Measurements from ENCODE around the gene INSIG1. TPM values are rescaled to one million over a fixed set of nuclear protein-coding genes. Genes with fewer than 3 reads are reported as not detected.

The INSIG1 gene
- total RNA-seq, 4 donors from 2014 or later = 24.7 to 77.6 (median 64.6) TPM

GRCh38 chr7:155261031-155261985, 36.4 kb upstream of the INSIG1 start:
- no peak overlapping the region for H3K4me3 ChIP-seq
- TF ChIP-seq, protein P1, sequence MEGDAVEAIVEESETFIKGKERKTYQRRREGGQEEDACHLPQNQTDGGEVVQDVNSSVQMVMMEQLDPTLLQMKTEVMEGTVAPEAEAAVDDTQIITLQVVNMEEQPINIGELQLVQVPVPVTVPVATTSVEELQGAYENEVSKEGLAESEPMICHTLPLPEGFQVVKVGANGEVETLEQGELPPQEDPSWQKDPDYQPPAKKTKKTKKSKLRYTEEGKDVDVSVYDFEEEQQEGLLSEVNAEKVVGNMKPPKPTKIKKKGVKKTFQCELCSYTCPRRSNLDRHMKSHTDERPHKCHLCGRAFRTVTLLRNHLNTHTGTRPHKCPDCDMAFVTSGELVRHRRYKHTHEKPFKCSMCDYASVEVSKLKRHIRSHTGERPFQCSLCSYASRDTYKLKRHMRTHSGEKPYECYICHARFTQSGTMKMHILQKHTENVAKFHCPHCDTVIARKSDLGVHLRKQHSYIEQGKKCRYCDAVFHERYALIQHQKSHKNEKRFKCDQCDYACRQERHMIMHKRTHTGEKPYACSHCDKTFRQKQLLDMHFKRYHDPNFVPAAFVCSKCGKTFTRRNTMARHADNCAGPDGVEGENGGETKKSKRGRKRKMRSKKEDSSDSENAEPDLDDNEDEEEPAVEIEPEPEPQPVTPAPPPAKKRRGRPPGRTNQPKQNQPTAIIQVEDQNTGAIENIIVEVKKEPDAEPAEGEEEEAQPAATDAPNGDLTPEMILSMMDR (IDR thresholded peaks at IDR 0.05) = no peak
- TF ChIP-seq POLR2A (IDR thresholded peaks at IDR 0.05) = no peak
- H3K36me3 ChIP-seq = no peaks in the 10 kb centered on the region
- H3K27me3 ChIP-seq = peaks cover 0 to 81% (median 0%) of the 10 kb centered on the region in 4 donors
- H3K9me3 ChIP-seq = no peaks in the 10 kb centered on the region
- H3K27ac ChIP-seq = no peak overlapping the region
- WGBS, 2 donors = 81 to 84% methylated on average over 15 of the region's 21 CpGs
- no peak for DNase-seq
- peaks cover 8 to 23% (median 9%) of the 10 kb centered on the region in 3 donors for H3K4me1 ChIP-seq
- intact Hi-C loops (cut with DNase I) = no loop called here

GRCh38 chr7:155262031-155262430, 35.6 kb upstream of the INSIG1 start:
- intact Hi-C loops (cut with DNase I) = no loop called here
- Histone ChIP-seq H3K27ac (no peak overlapping the region), H3K27me3 (peaks cover 0 to 81% (median 0%) of the 10 kb centered on the region in 4 donors), H3K36me3 (no peaks in the 10 kb centered on the region), H3K4me1 (peaks cover 8 to 16% (median 9%) of the 10 kb centered on the region in 3 donors), H3K4me3 (no peak overlapping the region), H3K9me3 (no peaks in the 10 kb centered on the region)
- DNase-seq = no peak
- TF ChIP-seq, protein P1 (IDR thresholded peaks at IDR 0.05) = no peak
- no peak for TF ChIP-seq POLR2A (IDR thresholded peaks at IDR 0.05)
- WGBS, 2 donors = 80 to 85% methylated on average over 12 of the region's 12 CpGs

DNA sequence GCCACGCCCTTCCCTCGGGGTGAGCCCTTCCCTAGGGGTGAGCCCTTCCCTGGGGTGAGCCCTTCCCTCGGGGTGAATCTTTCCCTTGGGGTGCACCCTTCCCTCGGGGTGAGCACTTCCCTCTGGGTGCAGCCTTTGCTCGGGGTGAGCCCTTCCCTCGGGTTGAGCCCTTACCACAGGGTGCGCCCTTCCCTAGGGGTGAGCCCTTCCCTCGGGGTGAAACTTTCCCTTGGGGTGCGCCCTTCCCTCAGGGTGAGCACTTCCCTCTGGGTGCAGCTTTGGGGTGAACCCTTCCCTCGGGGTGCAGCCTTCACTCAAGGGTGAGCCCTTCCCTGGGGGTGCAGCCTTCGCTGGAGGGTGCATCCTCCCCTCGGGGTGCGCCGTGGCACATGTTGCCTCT, 34.6 kb upstream of the INSIG1 start:
- WGBS, 2 donors = 64 to 67% methylated on average over 6 to 7 of the region's 14 CpGs
- Histone ChIP-seq H3K36me3 (no peaks in the 10 kb centered on the region), H3K27me3 (peaks cover 0 to 82% (median 0%) of the 10 kb centered on the region in 4 donors), H3K4me1 (peaks cover 1 to 6% (median 2%) of the 10 kb centered on the region in 3 donors), H3K9me3 (no peaks in the 10 kb centered on the region), H3K27ac (no peak overlapping the region), H3K4me3 (no peak overlapping the region)
- no peak for DNase-seq
- TF ChIP-seq POLR2A (IDR thresholded peaks at IDR 0.05) = no peak
- TF ChIP-seq, protein P1 (IDR thresholded peaks at IDR 0.05) = no peak
- intact Hi-C loops (cut with DNase I) = no loop called here

- Histone ChIP-seq H3K4me1 (no peaks in the 10 kb centered on the region), H3K27me3 (peaks cover 0 to 82% (median 0%) of the 10 kb centered on the region in 4 donors), H3K27ac (no peak overlapping the region), H3K36me3 (no peaks in the 10 kb centered on the region), H3K9me3 (no peaks in the 10 kb centered on the region), H3K4me3 (no peak overlapping the region)
- TF ChIP-seq, protein P1 (IDR thresholded peaks at IDR 0.05) = no peak
- TF ChIP-seq POLR2A (IDR thresholded peaks at IDR 0.05) = no peak
- intact Hi-C loops (cut with DNase I) = no loop called here
- no peak for DNase-seq
- WGBS, 2 donors = 77 to 83% methylated on average over 6 to 10 of the region's 12 CpGs
These were observed 34.0 kb upstream of the INSIG1 start for GRCh38 chr7:155263581-155264143.

GRCh38 chr7:155265144-155265543, 32.5 kb upstream of the INSIG1 start:
- Histone ChIP-seq H3K36me3 (no peaks in the 10 kb centered on the region), H3K4me3 (no peak overlapping the region), H3K27me3 (peaks cover 0 to 80% (median 0%) of the 10 kb centered on the region in 4 donors), H3K27ac (no peak overlapping the region), H3K9me3 (no peaks in the 10 kb centered on the region), H3K4me1 (no peaks in the 10 kb centered on the region)
- DNase-seq = no peak
- intact Hi-C loops (cut with DNase I) = no loop called here
- no peak for TF ChIP-seq POLR2A (IDR thresholded peaks at IDR 0.05)
- TF ChIP-seq, protein P1 (IDR thresholded peaks at IDR 0.05) = no peak
- WGBS, 2 donors = 65 to 83% methylated on average over 7 of the region's 7 CpGs

All from esophagus squamous epithelium (tissue), 5 donors.